SK-N-SH (cell line): Measurements from ENCODE around the gene STH. TPM values are rescaled to one million over a fixed set of nuclear protein-coding genes. Genes with fewer than 3 reads are reported as not detected.
"Not testable (repeated sequence)": the region's sequence is repeated elsewhere in the genome, so short reads cannot be mapped to it uniquely, and the experiment has no call there.

ENCODE experiments used
- CTCF ChIA-PET: fragments of 300-600, 350-600 bp; formaldehyde crosslinking; extraction: SDS; loops from one replicate; lab custom pipeline; 2021; lab: Yijun Ruan, JAX
- POLR2A ChIA-PET: fragments of 350-600 bp; sonication (Branson Sonifier 250); formaldehyde crosslinking; extraction: SDS; loops from one replicate; lab custom pipeline; 2020; ENCODE audit warnings: antibody characterized with exemption, inconsistent platforms; lab: Yijun Ruan, JAX
- DNase-seq: peaks from one replicate; pipeline ENCODE4 v3.0.0; 2012
- H2AFZ ChIP-seq: fragments of 200-600 bp; sonication (generic); 2 replicates; pipeline ENCODE4 v1.8.1; 2016; ENCODE audit warnings: antibody characterized with exemption, mild to moderate bottlenecking, low read depth
- H3F3A ChIP-seq: fragments of 200-600 bp; sonication (generic); replicated peaks from 2 replicates; pipeline ENCODE3; 2016; ENCODE audit warnings: antibody characterized with exemption, mild to moderate bottlenecking; ENCODE audit not compliant: insufficient read depth
- H3K27ac ChIP-seq, 2 experiments: fragments of 200-500 bp in 1 of 2; fragments of 200-600 bp in 1 of 2; sonication (Bioruptor generic) in 1 of 2; sonication (generic), shearing (Covaris generic) in 1 of 2; 2 replicates each; pipeline versions ENCODE4 v1.5.1 to v1.6.1; 2014 to 2016; ENCODE audit warnings: low read depth in 2 of 2, inconsistent platforms in 1 of 2, low read length in 1 of 2, mild to moderate bottlenecking in 1 of 2, mixed read lengths in 1 of 2
- H3K27me3 ChIP-seq: fragments of 200-600 bp; sonication (generic), shearing (Covaris generic); 2 replicates; pipeline ENCODE4 v1.6.1; 2016; ENCODE audit warnings: mixed run types; ENCODE audit not compliant: insufficient read depth
- H3K36me3 ChIP-seq, 2 experiments: fragments of 200-500 bp in 1 of 2; fragments of 200-600 bp in 1 of 2; sonication (Bioruptor generic) in 1 of 2; sonication (generic) in 1 of 2; replicated peaks in 1 of 2; 2 replicates each; pipeline versions ENCODE3 to v1.5.1; 2014 to 2016; ENCODE audit warnings: low read length in 1 of 2, mild to moderate bottlenecking in 1 of 2; ENCODE audit not compliant: insufficient read depth in 2 of 2, control insufficient read depth in 1 of 2
- H3K4me1 ChIP-seq, 2 experiments: fragments of 200-500 bp in 1 of 2; fragments of 200-600 bp in 1 of 2; sonication (Bioruptor generic) in 1 of 2; sonication (generic), shearing (Covaris generic) in 1 of 2; 2 replicates each; pipeline versions ENCODE4 v1.5.1 to v1.6.1; 2014 to 2016; ENCODE audit warnings: low read depth in 1 of 2, low read length in 1 of 2, mixed run types in 1 of 2; ENCODE audit not compliant: insufficient read depth in 2 of 2, control insufficient read depth in 1 of 2
- H3K4me2 ChIP-seq: fragments of 200-600 bp; sonication (generic), shearing (Covaris generic); 2 replicates; pipeline ENCODE4 v1.6.1; 2017; ENCODE audit warnings: mixed run types
- H3K4me3 ChIP-seq, 2 experiments: fragments of 200-500 bp in 1 of 2; fragments of 200-600 bp in 1 of 2; sonication (Bioruptor generic) in 1 of 2; sonication (generic), shearing (Covaris generic) in 1 of 2; 2 replicates each; pipeline versions ENCODE4 v1.5.1 to v1.8.1; 2014 to 2016; ENCODE audit warnings: low read depth in 2 of 2, inconsistent platforms in 1 of 2, low read length in 1 of 2, mild to moderate bottlenecking in 1 of 2, mixed read lengths in 1 of 2, moderate library complexity in 1 of 2
- H3K79me2 ChIP-seq: fragments of 200-600 bp; sonication (generic); 2 replicates; pipeline ENCODE4 v1.8.1; 2017; ENCODE audit warnings: mild to moderate bottlenecking; ENCODE audit not compliant: insufficient read depth
- H3K9ac ChIP-seq: fragments of 200-600 bp; sonication (generic); 2 replicates; pipeline ENCODE4 v1.6.1; 2017; ENCODE audit warnings: mixed run types
- H3K9me2 ChIP-seq: fragments of 200-600 bp; sonication (generic); 2 replicates; pipeline ENCODE4 v1.6.1; 2017; ENCODE audit warnings: mixed run types
- H3K9me3 ChIP-seq: fragments of 200-600 bp; sonication (generic); 2 replicates; pipeline ENCODE4 v1.6.1; 2017; ENCODE audit warnings: mixed run types, mild to moderate bottlenecking, moderate library complexity
- H4K20me1 ChIP-seq: fragments of 200-600 bp; sonication (generic); 2 replicates; pipeline ENCODE4 v1.6.1; 2017; ENCODE audit warnings: mild to moderate bottlenecking, mixed run types; ENCODE audit not compliant: insufficient read depth
- GABPA ChIP-seq: IDR thresholded peaks from 2 replicates; pipeline ENCODE4 v1.4.0; 2012; ENCODE audit warnings: low read depth, mild to moderate bottlenecking
- RXRA ChIP-seq: IDR thresholded peaks from 2 replicates; pipeline ENCODE4 v1.4.0; 2012; ENCODE audit warnings: low read depth, mild to moderate bottlenecking, borderline replicate concordance
- SMC3 ChIP-seq: IDR thresholded peaks from 2 replicates; pipeline ENCODE4 v1.6.1; 2012; ENCODE audit warnings: low read depth, low read length, improper control_type of control experiment
- TAF1 ChIP-seq: IDR thresholded peaks from 2 replicates; pipeline ENCODE4 v1.6.1; 2012; ENCODE audit warnings: low read depth, mild to moderate bottlenecking, low read length, moderate library complexity, borderline replicate concordance
- WGBS: methylation state at CpG from one replicate; pipeline ENCODE4 v1.1.6; 2017; ENCODE audit warnings: low lambda C conversion rate; 5-methylcytosine and 5-hydroxymethylcytosine counted together
- polyA plus RNA-seq, 3 experiments: library from polyadenylated mRNA; depleted of rRNA; stranded (reverse); fragments of >200 nt; gene quantifications; 2 replicates each; pipeline ENCODE4 v1.2.3, GENCODE V29; 2012

The STH gene
- polyA plus RNA-seq, 1 of the 3 experiments (the other 2 are of a cell fraction): not detected

DNA sequence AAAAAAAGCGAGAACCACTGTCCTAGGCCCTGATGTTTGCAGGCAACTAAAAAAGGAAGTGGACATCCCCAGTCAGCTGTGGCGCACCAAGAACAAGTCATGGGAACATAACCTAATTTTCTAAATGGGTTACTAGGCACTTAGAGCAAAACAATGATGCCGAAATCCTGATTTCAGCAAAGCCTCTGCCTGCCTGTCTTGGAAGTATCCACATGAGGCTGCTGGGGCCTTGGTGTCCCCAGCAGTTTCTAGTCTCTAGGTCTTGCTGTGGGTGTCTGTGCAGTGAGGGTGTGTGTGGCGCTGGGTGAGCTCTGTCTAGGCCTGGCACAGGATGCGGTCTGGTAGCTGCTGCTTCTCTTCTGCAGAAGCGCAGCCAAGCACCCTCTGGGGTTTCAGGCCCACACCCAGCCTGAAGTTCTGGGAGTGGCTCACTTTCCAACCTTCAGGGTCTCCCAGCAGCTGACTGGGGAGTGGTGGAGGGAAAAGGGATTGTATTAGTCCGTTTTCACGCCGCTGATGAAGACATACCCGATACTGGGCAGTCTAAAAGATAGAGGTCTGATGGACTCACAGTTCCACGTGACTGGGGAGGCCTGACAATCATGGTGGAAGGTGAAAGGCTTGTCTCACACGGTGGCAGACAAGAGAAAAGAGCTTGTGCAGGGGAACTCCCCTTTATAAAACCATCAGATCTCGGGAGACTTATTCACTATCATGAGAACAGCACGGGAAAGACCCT, 21.1 kb downstream of the STH start:
- H3K36me3 ChIP-seq: peaks cover 0 to 14% of the 10 kb centered on the region in 2 experiments
- DNase-seq: no peak
- no peak overlapping the region for H3K4me2 ChIP-seq
- H3K4me1 ChIP-seq: peaks cover 0 to 4% of the 10 kb centered on the region in 2 experiments; a peak in 1 of 4 replicates
- TF ChIP-seq GABPA: no peak
- TF ChIP-seq, all 33 proteins: peak for 0
- Histone ChIP-seq H3K79me2 (no peaks in the 10 kb centered on the region), H3F3A (no peaks in the 10 kb centered on the region), H3K9me3 (no peaks in the 10 kb centered on the region), H3K27me3 (no peaks in the 10 kb centered on the region), H4K20me1 (no peaks in the 10 kb centered on the region), H3K4me3 (no peak overlapping the region), H3K9ac (no peak overlapping the region), H2AFZ (no peak overlapping the region), H3K27ac (peak overlapping the region in 1 of 2 experiments; percentile 1; a peak in 1 of 4 replicates), H3K9me2 (no peaks in the 10 kb centered on the region)
- WGBS: 90% methylated on average over 14 of the region's 14 CpGs
- ChIA-PET POLR2A (no interaction called here), CTCF (interaction anchor here (1.4 to 2.3 kb wide), 4 partner anchors 8 to 267 kb away, joined by 4 to 8 read pairs (median 6); no protein-coding TSS in a partner anchor)

DNA sequence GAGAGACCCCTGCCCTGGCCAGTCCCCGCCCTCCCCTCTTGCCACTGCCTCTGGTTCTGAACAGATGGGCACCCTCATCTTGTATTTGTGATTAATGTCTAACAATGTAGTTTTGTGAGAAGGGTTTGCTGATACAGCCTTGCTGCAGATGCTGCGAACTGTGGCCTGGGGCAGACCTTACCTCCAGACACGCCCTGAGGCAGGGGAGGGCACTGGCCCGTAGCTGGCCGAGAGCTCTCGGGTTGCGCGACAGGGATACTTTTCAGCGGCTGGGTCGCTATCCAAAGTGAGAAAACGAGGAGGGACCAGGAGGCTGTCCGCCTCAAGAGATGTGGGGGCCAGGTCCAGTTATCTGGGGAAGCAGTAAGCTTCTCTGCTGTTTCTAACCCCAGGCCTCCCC, 21.9 kb downstream of the STH start:
- no peak for DNase-seq
- Histone ChIP-seq H3F3A (no peaks in the 10 kb centered on the region), H3K4me3 (no peak overlapping the region), H3K27me3 (no peaks in the 10 kb centered on the region), H4K20me1 (no peaks in the 10 kb centered on the region), H3K79me2 (no peaks in the 10 kb centered on the region), H2AFZ (no peak overlapping the region), H3K27ac (no peak overlapping the region; a peak in 1 of 4 replicates), H3K9ac (no peak overlapping the region), H3K9me3 (no peaks in the 10 kb centered on the region), H3K36me3 (peaks cover 0 to 22% of the 10 kb centered on the region in 2 experiments), H3K4me2 (no peak overlapping the region), H3K9me2 (no peaks in the 10 kb centered on the region), H3K4me1 (peaks cover 0 to 4% of the 10 kb centered on the region in 2 experiments; a peak in 1 of 4 replicates)
- 97% methylated on average over 12 of the region's 12 CpGs for WGBS
- ChIA-PET POLR2A (no interaction called here), CTCF (interaction anchor here (0.6 to 2.3 kb wide), 4 partner anchors 8 to 266 kb away, joined by 3 to 8 read pairs (median 6); no protein-coding TSS in a partner anchor)
- no peak for TF ChIP-seq GABPA
- TF ChIP-seq SMC3: no peak
- TF ChIP-seq TAF1: no peak
- TF ChIP-seq RXRA: no peak

DNA sequence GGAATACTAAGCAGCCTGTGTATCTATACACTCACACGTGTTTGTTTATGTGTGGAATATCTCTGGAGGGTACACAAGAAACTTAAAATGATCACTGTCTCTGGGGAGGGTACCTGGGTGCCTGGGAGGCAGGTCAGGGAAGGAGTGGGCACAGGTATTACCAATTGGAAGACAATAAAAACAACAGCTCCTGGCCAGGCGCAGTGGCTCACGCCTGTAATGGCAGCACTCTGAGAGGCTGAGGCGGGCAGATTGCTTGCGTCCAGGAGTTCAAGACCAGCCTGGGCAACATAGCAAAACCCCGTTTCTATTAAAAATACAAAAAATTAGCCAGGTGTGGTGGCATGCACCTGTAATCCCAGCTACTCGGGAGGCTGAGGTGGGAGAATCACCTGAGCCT, 24.3 kb downstream of the STH start:
- WGBS: 99% methylated on average over 7 of the region's 7 CpGs
- H4K20me1 ChIP-seq, H3K9me2 ChIP-seq, H3K4me3 ChIP-seq, H3F3A ChIP-seq, H3K4me2 ChIP-seq, H3K9ac ChIP-seq, H3K27ac ChIP-seq, H2AFZ ChIP-seq, POLR2A ChIA-PET, H3K27me3 ChIP-seq, H3K79me2 ChIP-seq, DNase-seq, H3K9me3 ChIP-seq: not testable (repeated sequence)
- Histone ChIP-seq H3K36me3 (peaks cover 12 to 46% of the 10 kb centered on the region in 2 experiments), H3K4me1 (peaks cover 0 to 14% of the 10 kb centered on the region in 2 experiments; a peak in 1 of 4 replicates)
- CTCF ChIA-PET: interaction anchor here (1.8 to 3.0 kb wide), 3 partner anchors 10 to 21 kb away, joined by 4 to 10 read pairs (median 6); no protein-coding TSS in a partner anchor
